Loucy (cell line): Measurements from ENCODE around the gene SH3GL1.

Source experiments
- EZH2phosphoT487 ChIP-seq: fragments of 200-600 bp; IDR thresholded peaks from 2 replicates; pipeline ENCODE4 v1.6.1; 2018; ENCODE audit warnings: antibody characterized with exemption, mild to moderate bottlenecking, moderate library complexity, borderline replicate concordance
- TF ChIP-seq, protein P1 (sequence below): fragments of 200-600 bp; sonication (generic); conservative IDR thresholded peaks from 2 replicates; pipeline ENCODE4 v1.5.1; 2014; ENCODE audit warnings: mild to moderate bottlenecking, antibody characterized with exemption, low read length

DNA sequence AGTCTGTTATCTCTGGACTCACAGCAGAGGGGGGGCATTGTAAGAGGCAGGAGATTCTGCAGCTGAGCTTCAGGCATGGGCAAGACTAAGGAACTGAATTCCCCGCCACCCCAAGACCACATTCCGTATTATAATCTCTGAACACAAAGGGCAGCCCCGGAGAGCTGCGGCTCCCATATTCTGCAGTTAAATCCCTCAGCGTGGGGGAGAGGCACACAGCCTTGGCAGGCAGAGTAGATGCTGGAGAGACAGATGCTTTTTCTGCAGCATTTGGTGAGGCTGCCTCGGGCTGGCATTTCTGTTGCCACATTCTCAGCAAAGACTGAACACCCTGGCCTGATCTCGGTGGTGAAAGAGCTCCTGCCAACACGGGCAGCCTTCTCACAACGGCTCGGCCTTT, 15.0 kb upstream of the SH3GL1 start:
- TF ChIP-seq, protein P1, sequence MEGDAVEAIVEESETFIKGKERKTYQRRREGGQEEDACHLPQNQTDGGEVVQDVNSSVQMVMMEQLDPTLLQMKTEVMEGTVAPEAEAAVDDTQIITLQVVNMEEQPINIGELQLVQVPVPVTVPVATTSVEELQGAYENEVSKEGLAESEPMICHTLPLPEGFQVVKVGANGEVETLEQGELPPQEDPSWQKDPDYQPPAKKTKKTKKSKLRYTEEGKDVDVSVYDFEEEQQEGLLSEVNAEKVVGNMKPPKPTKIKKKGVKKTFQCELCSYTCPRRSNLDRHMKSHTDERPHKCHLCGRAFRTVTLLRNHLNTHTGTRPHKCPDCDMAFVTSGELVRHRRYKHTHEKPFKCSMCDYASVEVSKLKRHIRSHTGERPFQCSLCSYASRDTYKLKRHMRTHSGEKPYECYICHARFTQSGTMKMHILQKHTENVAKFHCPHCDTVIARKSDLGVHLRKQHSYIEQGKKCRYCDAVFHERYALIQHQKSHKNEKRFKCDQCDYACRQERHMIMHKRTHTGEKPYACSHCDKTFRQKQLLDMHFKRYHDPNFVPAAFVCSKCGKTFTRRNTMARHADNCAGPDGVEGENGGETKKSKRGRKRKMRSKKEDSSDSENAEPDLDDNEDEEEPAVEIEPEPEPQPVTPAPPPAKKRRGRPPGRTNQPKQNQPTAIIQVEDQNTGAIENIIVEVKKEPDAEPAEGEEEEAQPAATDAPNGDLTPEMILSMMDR, result no peak
- no peak for TF ChIP-seq EZH2phosphoT487
